Astrocyte of the cerebellum (primary cell): ENCODE data around the gene RNF213.

Experiments
- DNase-seq: peaks from one replicate; pipeline ENCODE4 v3.0.0-alpha.2; 2011; ENCODE audit warnings: low read depth
- H3K4me3 ChIP-seq: 2 replicates; pipeline ENCODE4 v1.5.1; 2011; ENCODE audit warnings: mild to moderate bottlenecking, low read depth, low read length, moderate library complexity
- CTCF ChIP-seq: IDR thresholded peaks from 2 replicates; pipeline ENCODE4 v1.5.1; 2012; ENCODE audit warnings: low read length, low read depth, moderate library complexity, mild to moderate bottlenecking; ENCODE audit errors: missing control alignments
- in situ Hi-C: cut with HindIII; loops from 2 replicates; pipeline ENCODE4 v1.10.0; 2017; ENCODE audit warnings: low sequenced_read_pairs

The RNF213 gene

GRCh38 chr17:80358131-80358530 is 97.5 kb downstream of the RNF213 start:
- DNase-seq: no peak
- no peak overlapping the region for H3K4me3 ChIP-seq
- no peak for TF ChIP-seq CTCF
- in situ Hi-C loops: no loop called here

- in situ Hi-C loops: no loop called here
- DNase-seq: no peak
- no peak overlapping the region for H3K4me3 ChIP-seq
- TF ChIP-seq CTCF: no peak
These were observed 98.2 kb downstream of the RNF213 start for GRCh38 chr17:80358861-80359260.

GRCh38 chr17:80359422-80360110 is 98.9 kb downstream of the RNF213 start:
- no peak for DNase-seq
- no peak for TF ChIP-seq CTCF
- no peak overlapping the region for H3K4me3 ChIP-seq
- in situ Hi-C loops: no loop called here

GRCh38 chr17:80360396-80360795 is 99.7 kb downstream of the RNF213 start:
- TF ChIP-seq CTCF: no peak
- DNase-seq: no peak
- in situ Hi-C loops: no loop called here
- H3K4me3 ChIP-seq: no peak overlapping the region

GRCh38 chr17:80361495-80362220 is 101.0 kb downstream of the RNF213 start:
- TF ChIP-seq CTCF: peak; percentile 42
- in situ Hi-C loops: no loop called here
- no peak overlapping the region for H3K4me3 ChIP-seq
- DNase-seq: no peak

GRCh38 chr17:80362428-80363119 is 101.9 kb downstream of the RNF213 start:
- no peak overlapping the region for H3K4me3 ChIP-seq
- TF ChIP-seq CTCF: no peak
- in situ Hi-C loops: no loop called here
- no peak for DNase-seq
